Transverse colon (tissue), 4 donors: ENCODE results near the gene LRP1B.

Source experiments
- POLR2A ChIP-seq: fragments of 450-650 bp; IDR thresholded peaks from one replicate; pipeline ENCODE4 v1.6.1; 2016; ENCODE audit warnings: antibody characterized with exemption, mild to moderate bottlenecking, moderate library complexity
- POLR2AphosphoS5 ChIP-seq, 3 donors: sonication (generic); formaldehyde crosslinking; IDR thresholded peaks; one replicate each; pipeline ENCODE4 v1.6.1; 2016; ENCODE audit warnings: antibody characterized with exemption in 3 of 3
- TF ChIP-seq, protein P1 (sequence below), 5 experiments: fragments of 200-600 bp in 3 of 5; fragments of 450-650 bp in 2 of 5; sonication (generic) in 3 of 5; IDR thresholded peaks; 1 replicate in 2 of 5; 2 replicates in 3 of 5; pipeline ENCODE4 v1.5.1; 2016 to 2017; ENCODE audit warnings: antibody characterized with exemption in 5 of 5, inconsistent platforms in 3 of 5, mild to moderate bottlenecking in 2 of 5, moderate library complexity in 1 of 5

DNA sequence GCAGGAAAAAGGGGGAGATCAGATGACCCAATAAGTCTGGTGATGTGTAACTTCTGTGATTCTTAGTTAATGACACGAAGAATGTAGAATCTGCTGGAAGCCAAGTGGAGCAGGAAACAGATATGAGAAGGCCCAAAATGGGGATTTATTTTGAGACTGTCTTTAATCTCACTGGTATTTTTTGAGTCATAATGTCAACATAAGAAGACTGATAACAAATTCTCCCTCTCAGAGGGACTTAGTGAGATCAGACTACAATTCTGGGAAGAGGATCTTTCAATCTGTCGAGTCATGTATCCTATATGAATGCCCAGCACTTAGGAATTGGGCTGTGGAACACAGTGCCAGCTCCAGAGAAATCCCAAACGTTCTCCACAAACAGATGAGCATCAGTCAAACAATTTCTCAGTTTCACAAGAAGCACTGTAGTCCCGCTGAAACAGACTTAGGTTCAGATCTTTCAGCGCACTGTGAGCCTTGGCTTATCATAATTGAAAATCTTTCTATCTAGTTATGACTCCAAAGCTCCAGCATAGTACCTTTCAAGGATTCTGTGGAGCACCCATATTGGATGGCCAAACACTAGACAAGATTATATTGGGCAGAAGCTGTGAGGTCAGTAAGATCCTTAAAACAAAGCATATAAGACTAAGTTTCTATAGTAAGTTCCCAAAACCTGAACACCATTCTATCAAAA, 738.2 kb downstream of the LRP1B start:
- TF ChIP-seq, protein P1, sequence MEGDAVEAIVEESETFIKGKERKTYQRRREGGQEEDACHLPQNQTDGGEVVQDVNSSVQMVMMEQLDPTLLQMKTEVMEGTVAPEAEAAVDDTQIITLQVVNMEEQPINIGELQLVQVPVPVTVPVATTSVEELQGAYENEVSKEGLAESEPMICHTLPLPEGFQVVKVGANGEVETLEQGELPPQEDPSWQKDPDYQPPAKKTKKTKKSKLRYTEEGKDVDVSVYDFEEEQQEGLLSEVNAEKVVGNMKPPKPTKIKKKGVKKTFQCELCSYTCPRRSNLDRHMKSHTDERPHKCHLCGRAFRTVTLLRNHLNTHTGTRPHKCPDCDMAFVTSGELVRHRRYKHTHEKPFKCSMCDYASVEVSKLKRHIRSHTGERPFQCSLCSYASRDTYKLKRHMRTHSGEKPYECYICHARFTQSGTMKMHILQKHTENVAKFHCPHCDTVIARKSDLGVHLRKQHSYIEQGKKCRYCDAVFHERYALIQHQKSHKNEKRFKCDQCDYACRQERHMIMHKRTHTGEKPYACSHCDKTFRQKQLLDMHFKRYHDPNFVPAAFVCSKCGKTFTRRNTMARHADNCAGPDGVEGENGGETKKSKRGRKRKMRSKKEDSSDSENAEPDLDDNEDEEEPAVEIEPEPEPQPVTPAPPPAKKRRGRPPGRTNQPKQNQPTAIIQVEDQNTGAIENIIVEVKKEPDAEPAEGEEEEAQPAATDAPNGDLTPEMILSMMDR (IDR thresholded peaks at IDR 0.05): no peak
- TF ChIP-seq POLR2A (no peak), POLR2AphosphoS5 (IDR thresholded peaks at IDR 0.05) (no peak)
